ENCODE data around the gene WDR88.
A peak's percentile ranks its signal among the peaks of the same experiment; 100 is the strongest.
"Not testable (repeated sequence)": the region's sequence is repeated elsewhere in the genome, so short reads cannot be mapped to it uniquely, and the experiment has no call there.

The WDR88 gene

GRCh38 chr19:33176670-33177416 lies 44.9 kb downstream of the WDR88 start:
- TF ChIP-seq ZFX (IDR thresholded peaks at IDR 0.05; ENCODE audit: borderline replicate concordance) (no peak), CTCF (IDR thresholded peaks at IDR 0.05) (no peak)
- H3K27ac ChIP-seq: peak overlapping the region; percentile 83

- peak overlapping the region; percentile 83 for H3K27ac ChIP-seq
- TF ChIP-seq CTCF (IDR thresholded peaks at IDR 0.05) (peak; percentile 56), ZFX (IDR thresholded peaks at IDR 0.05; ENCODE audit: borderline replicate concordance) (no peak)
These were observed 45.6 kb downstream of the WDR88 start for GRCh38 chr19:33177417-33177979.

- no peak for TF ChIP-seq ZFX (IDR thresholded peaks at IDR 0.05; ENCODE audit: borderline replicate concordance)
- no peak for TF ChIP-seq CTCF (IDR thresholded peaks at IDR 0.05)
- no peak overlapping the region for H3K27ac ChIP-seq
These were observed 54.7 kb downstream of the WDR88 start for GRCh38 chr19:33186431-33187182.

GRCh38 chr19:33187183-33187540 lies 55.2 kb downstream of the WDR88 start:
- no peak overlapping the region for H3K27ac ChIP-seq

GRCh38 chr19:33189453-33189852 lies 57.5 kb downstream of the WDR88 start:
- TF ChIP-seq CTCF (IDR thresholded peaks at IDR 0.05) (no peak), ZFX (IDR thresholded peaks at IDR 0.05; ENCODE audit: borderline replicate concordance) (no peak)
- H3K27ac ChIP-seq: no peak overlapping the region

More at GRCh38 chr19:33187183-33187540, 55.2 kb downstream of the WDR88 start:
- no peak for TF ChIP-seq CTCF (IDR thresholded peaks at IDR 0.05)
- TF ChIP-seq ZFX (IDR thresholded peaks at IDR 0.05; ENCODE audit: borderline replicate concordance): no peak

- H3K27ac ChIP-seq: not testable (repeated sequence)
These were observed 59.2 kb downstream of the WDR88 start for GRCh38 chr19:33191092-33191491.

GRCh38 chr19:33191501-33191900 lies 59.6 kb downstream of the WDR88 start:
- no peak overlapping the region for H3K27ac ChIP-seq
- no peak for TF ChIP-seq CTCF (IDR thresholded peaks at IDR 0.05)
- TF ChIP-seq ZFX (IDR thresholded peaks at IDR 0.05; ENCODE audit: borderline replicate concordance): no peak

Data from 22Rv1 (cell line).